Measurements from ENCODE around the gene SLC4A1AP.

- TF ChIP-seq, protein P1, sequence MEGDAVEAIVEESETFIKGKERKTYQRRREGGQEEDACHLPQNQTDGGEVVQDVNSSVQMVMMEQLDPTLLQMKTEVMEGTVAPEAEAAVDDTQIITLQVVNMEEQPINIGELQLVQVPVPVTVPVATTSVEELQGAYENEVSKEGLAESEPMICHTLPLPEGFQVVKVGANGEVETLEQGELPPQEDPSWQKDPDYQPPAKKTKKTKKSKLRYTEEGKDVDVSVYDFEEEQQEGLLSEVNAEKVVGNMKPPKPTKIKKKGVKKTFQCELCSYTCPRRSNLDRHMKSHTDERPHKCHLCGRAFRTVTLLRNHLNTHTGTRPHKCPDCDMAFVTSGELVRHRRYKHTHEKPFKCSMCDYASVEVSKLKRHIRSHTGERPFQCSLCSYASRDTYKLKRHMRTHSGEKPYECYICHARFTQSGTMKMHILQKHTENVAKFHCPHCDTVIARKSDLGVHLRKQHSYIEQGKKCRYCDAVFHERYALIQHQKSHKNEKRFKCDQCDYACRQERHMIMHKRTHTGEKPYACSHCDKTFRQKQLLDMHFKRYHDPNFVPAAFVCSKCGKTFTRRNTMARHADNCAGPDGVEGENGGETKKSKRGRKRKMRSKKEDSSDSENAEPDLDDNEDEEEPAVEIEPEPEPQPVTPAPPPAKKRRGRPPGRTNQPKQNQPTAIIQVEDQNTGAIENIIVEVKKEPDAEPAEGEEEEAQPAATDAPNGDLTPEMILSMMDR (IDR thresholded peaks at IDR 0.05): no peak
- no peak for TF ChIP-seq EZH2 (IDR thresholded peaks at IDR 0.05; ENCODE audit: borderline replicate concordance, insufficient read depth, low read depth, low read length, poor library complexity, severe bottlenecking)
These were observed 25.0 kb upstream of the SLC4A1AP start for GRCh38 chr2:27638709-27639108.
